ENCODE measurements around the gene ARHGAP1.

ARHGAP1 gene

GRCh38 chr11:46693597-46694012 lies 6.8 kb downstream of the ARHGAP1 start:
- Histone ChIP-seq H2AFZ (ENCODE audit: low read length, unreplicated experiment) (no peak overlapping the region), H3K36me3 (ENCODE audit: insufficient read depth, low read length) (no peaks in the 10 kb centered on the region), H3K79me2 (ENCODE audit: control insufficient read depth, insufficient read depth, low read length, unreplicated experiment) (peaks cover 15% of the 10 kb centered on the region), H3K27ac (ENCODE audit: low read depth, low read length) (peak overlapping the region; percentile 6; the same call in 1 of the 2 replicates), H3K4me3 (ENCODE audit: low read depth, low read length) (no peak overlapping the region), H3K27me3 (ENCODE audit: insufficient read depth, low read length) (no peaks in the 10 kb centered on the region), H3K4me1 (ENCODE audit: control insufficient read depth, insufficient read depth, low read length, unreplicated experiment) (peaks cover 9% of the 10 kb centered on the region)

GRCh38 chr11:46692450-46692849 lies 8.0 kb downstream of the ARHGAP1 start:
- H3K79me2 ChIP-seq (ENCODE audit: control insufficient read depth, insufficient read depth, low read length, unreplicated experiment), result peaks cover 5% of the 10 kb centered on the region
- H2AFZ ChIP-seq (ENCODE audit: low read length, unreplicated experiment), result no peak overlapping the region
- no peak overlapping the region for H3K4me3 ChIP-seq (ENCODE audit: low read depth, low read length)
- no peak overlapping the region for H3K27ac ChIP-seq (ENCODE audit: low read depth, low read length)
- peaks cover 8% of the 10 kb centered on the region; the same call in 1 of the 2 replicates for H3K36me3 ChIP-seq (ENCODE audit: insufficient read depth, low read length)
- H3K27me3 ChIP-seq (ENCODE audit: insufficient read depth, low read length), result no peaks in the 10 kb centered on the region
- peaks cover 7% of the 10 kb centered on the region for H3K4me1 ChIP-seq (ENCODE audit: control insufficient read depth, insufficient read depth, low read length, unreplicated experiment)

- Histone ChIP-seq H3K4me3 (ENCODE audit: low read depth, low read length) (no peak overlapping the region), H3K79me2 (ENCODE audit: control insufficient read depth, insufficient read depth, low read length, unreplicated experiment) (no peaks in the 10 kb centered on the region), H3K27ac (ENCODE audit: low read depth, low read length) (no peak overlapping the region), H3K36me3 (ENCODE audit: insufficient read depth, low read length) (peaks cover 14% of the 10 kb centered on the region; the same call in 1 of the 2 replicates), H3K4me1 (ENCODE audit: control insufficient read depth, insufficient read depth, low read length, unreplicated experiment) (peaks cover 12% of the 10 kb centered on the region), H2AFZ (ENCODE audit: low read length, unreplicated experiment) (no peak overlapping the region), H3K27me3 (ENCODE audit: insufficient read depth, low read length) (no peaks in the 10 kb centered on the region)
These were observed 9.7 kb downstream of the ARHGAP1 start for GRCh38 chr11:46690702-46691101.

- Histone ChIP-seq H3K36me3 (ENCODE audit: insufficient read depth, low read length) (peaks cover 17% of the 10 kb centered on the region; the same call in 1 of the 2 replicates), H3K4me1 (ENCODE audit: control insufficient read depth, insufficient read depth, low read length, unreplicated experiment) (peaks cover 12% of the 10 kb centered on the region), H3K79me2 (ENCODE audit: control insufficient read depth, insufficient read depth, low read length, unreplicated experiment) (no peaks in the 10 kb centered on the region), H2AFZ (ENCODE audit: low read length, unreplicated experiment) (no peak overlapping the region), H3K27ac (ENCODE audit: low read depth, low read length) (peak overlapping the region; percentile 77), H3K4me3 (ENCODE audit: low read depth, low read length) (0 out of 2 replicates have a peak overlapping the region, but pooled peaks have one; percentile 12), H3K27me3 (ENCODE audit: insufficient read depth, low read length) (no peaks in the 10 kb centered on the region)
These were observed 13.3 kb downstream of the ARHGAP1 start for GRCh38 chr11:46686886-46687795.

- Histone ChIP-seq H3K4me3 (ENCODE audit: low read depth, low read length) (no peak overlapping the region), H3K27ac (ENCODE audit: low read depth, low read length) (no peak overlapping the region), H3K4me1 (ENCODE audit: control insufficient read depth, insufficient read depth, low read length, unreplicated experiment) (peaks cover 12% of the 10 kb centered on the region), H3K79me2 (ENCODE audit: control insufficient read depth, insufficient read depth, low read length, unreplicated experiment) (no peaks in the 10 kb centered on the region), H3K36me3 (ENCODE audit: insufficient read depth, low read length) (peaks cover 17% of the 10 kb centered on the region; the same call in 1 of the 2 replicates), H2AFZ (ENCODE audit: low read length, unreplicated experiment) (no peak overlapping the region), H3K27me3 (ENCODE audit: insufficient read depth, low read length) (no peaks in the 10 kb centered on the region)
These were observed 16.1 kb downstream of the ARHGAP1 start for GRCh38 chr11:46684367-46684766.

- Histone ChIP-seq H3K27me3 (ENCODE audit: insufficient read depth, low read length) (no peaks in the 10 kb centered on the region), H3K4me1 (ENCODE audit: control insufficient read depth, insufficient read depth, low read length, unreplicated experiment) (peaks cover 16% of the 10 kb centered on the region), H3K27ac (ENCODE audit: low read depth, low read length) (no peak overlapping the region), H3K36me3 (ENCODE audit: insufficient read depth, low read length) (peaks cover 15% of the 10 kb centered on the region; the same call in 1 of the 2 replicates), H3K4me3 (ENCODE audit: low read depth, low read length) (no peak overlapping the region), H3K79me2 (ENCODE audit: control insufficient read depth, insufficient read depth, low read length, unreplicated experiment) (no peaks in the 10 kb centered on the region), H2AFZ (ENCODE audit: low read length, unreplicated experiment) (no peak overlapping the region)
These were observed 17.4 kb downstream of the ARHGAP1 start for GRCh38 chr11:46682773-46683752.

- Histone ChIP-seq H3K27me3 (ENCODE audit: insufficient read depth, low read length) (no peaks in the 10 kb centered on the region), H3K79me2 (ENCODE audit: control insufficient read depth, insufficient read depth, low read length, unreplicated experiment) (no peaks in the 10 kb centered on the region), H3K4me1 (ENCODE audit: control insufficient read depth, insufficient read depth, low read length, unreplicated experiment) (peaks cover 5% of the 10 kb centered on the region), H3K36me3 (ENCODE audit: insufficient read depth, low read length) (0 out of 2 replicates have a peak, but pooled peaks cover 4% of the 10 kb centered on the region), H3K27ac (ENCODE audit: low read depth, low read length) (no peak overlapping the region), H2AFZ (ENCODE audit: low read length, unreplicated experiment) (no peak overlapping the region), H3K4me3 (ENCODE audit: low read depth, low read length) (no peak overlapping the region)
These were observed 18.6 kb downstream of the ARHGAP1 start for GRCh38 chr11:46681814-46682213.

GRCh38 chr11:46680815-46681214 lies 19.6 kb downstream of the ARHGAP1 start:
- H3K4me1 ChIP-seq (ENCODE audit: control insufficient read depth, insufficient read depth, low read length, unreplicated experiment), result peaks cover 9% of the 10 kb centered on the region
- H2AFZ ChIP-seq (ENCODE audit: low read length, unreplicated experiment), result no peak overlapping the region
- no peak overlapping the region for H3K4me3 ChIP-seq (ENCODE audit: low read depth, low read length)
- H3K79me2 ChIP-seq (ENCODE audit: control insufficient read depth, insufficient read depth, low read length, unreplicated experiment), result no peaks in the 10 kb centered on the region
- H3K27ac ChIP-seq (ENCODE audit: low read depth, low read length), result no peak overlapping the region
- 0 out of 2 replicates have a peak, but pooled peaks cover 4% of the 10 kb centered on the region for H3K36me3 ChIP-seq (ENCODE audit: insufficient read depth, low read length)
- no peaks in the 10 kb centered on the region for H3K27me3 ChIP-seq (ENCODE audit: insufficient read depth, low read length)

- Histone ChIP-seq H2AFZ (ENCODE audit: low read length, unreplicated experiment) (no peak overlapping the region), H3K79me2 (ENCODE audit: control insufficient read depth, insufficient read depth, low read length, unreplicated experiment) (no peaks in the 10 kb centered on the region), H3K4me3 (ENCODE audit: low read depth, low read length) (no peak overlapping the region), H3K36me3 (ENCODE audit: insufficient read depth, low read length) (0 out of 2 replicates have a peak, but pooled peaks cover 4% of the 10 kb centered on the region), H3K27ac (ENCODE audit: low read depth, low read length) (no peak overlapping the region), H3K27me3 (ENCODE audit: insufficient read depth, low read length) (no peaks in the 10 kb centered on the region), H3K4me1 (ENCODE audit: control insufficient read depth, insufficient read depth, low read length, unreplicated experiment) (peaks cover 14% of the 10 kb centered on the region)
These were observed 20.2 kb downstream of the ARHGAP1 start for GRCh38 chr11:46680164-46680760.
